Right cardiac atrium (tissue), 5 donors: Measurements from ENCODE around the gene CDH16. TPM values are rescaled to one million over a fixed set of nuclear protein-coding genes. Genes with fewer than 3 reads are reported as not detected.
"Not testable (repeated sequence)": the region's sequence is repeated elsewhere in the genome, so short reads cannot be mapped to it uniquely, and the experiment has no call there.

Experiments
- ATAC-seq, 2 donors: fragments of 200-7000 bp; cut with Tn5 transposase; one replicate each; pipeline versions ENCODE4 v1.8.0 to v1.9.1; 2020; ENCODE audit warnings: moderate library complexity in 2 of 2, mild to moderate bottlenecking in 1 of 2
- DNase-seq, 3 donors: peaks; one replicate each; pipeline ENCODE4 v3.0.0-alpha.2; 2020
- H3K27ac ChIP-seq: one replicate; pipeline ENCODE4 v1.5.1; 2013; ENCODE audit warnings: mild to moderate bottlenecking, low read length, control low read depth, moderate library complexity
- H3K27me3 ChIP-seq: one replicate; pipeline ENCODE4 v1.6.1; 2013; ENCODE audit not compliant: control insufficient read depth, insufficient read depth
- H3K4me1 ChIP-seq: one replicate; pipeline ENCODE4 v1.6.1; 2013; ENCODE audit warnings: low read length; ENCODE audit not compliant: control insufficient read depth, insufficient read depth
- H3K4me3 ChIP-seq: one replicate; pipeline ENCODE4 v1.5.1; 2013; ENCODE audit warnings: low read length, control low read depth
- H3K9me3 ChIP-seq: one replicate; pipeline ENCODE4 v1.6.1; 2013; ENCODE audit warnings: low read length; ENCODE audit not compliant: control insufficient read depth
- WGBS: extraction: QIAGEN DNeasy Blood & Tissue Kit; methylation state at CpG from one replicate; pipeline ENCODE4 v1.1.7; 2013; 5-methylcytosine and 5-hydroxymethylcytosine counted together
- intact Hi-C, 4 donors: fragments of 100-400 bp; cut with DNase I; formaldehyde crosslinking; loops; one replicate each; pipeline versions ENCODE4 v1.11.0 to v1.14.0; 2022 to 2023
- polyA plus RNA-seq: library from polyadenylated mRNA; stranded (reverse); fragments of 200-250 nt; gene quantifications from one replicate; pipeline ENCODE4 v1.2.3, GENCODE V29; 2013
- total RNA-seq, 4 donors: library from RNA; stranded (reverse); fragmentation: NEBNext Ultra II Directional; extraction: Animal tissue kit (Norgen Biotek cat#: 25700); gene quantifications; one replicate each; pipeline ENCODE4 v1.2.1, GENCODE V29; 2021
- donor health status: healthy with polysubstance abuse.
- donor health status: DM: no; HTN: yes; CAD: no.
- donor health status: DM: no; HTN: no; CAD: no.
- donor health status: DM: no; HTN: yes; CAD: no; lungs with severe emphysema.
- donor health status: DM: yes; HTN: yes; CAD: no.

CDH16 gene
- total and polyA plus RNA-seq, 5 donors: 0.38 to 0.97 (median 0.57) TPM

DNA sequence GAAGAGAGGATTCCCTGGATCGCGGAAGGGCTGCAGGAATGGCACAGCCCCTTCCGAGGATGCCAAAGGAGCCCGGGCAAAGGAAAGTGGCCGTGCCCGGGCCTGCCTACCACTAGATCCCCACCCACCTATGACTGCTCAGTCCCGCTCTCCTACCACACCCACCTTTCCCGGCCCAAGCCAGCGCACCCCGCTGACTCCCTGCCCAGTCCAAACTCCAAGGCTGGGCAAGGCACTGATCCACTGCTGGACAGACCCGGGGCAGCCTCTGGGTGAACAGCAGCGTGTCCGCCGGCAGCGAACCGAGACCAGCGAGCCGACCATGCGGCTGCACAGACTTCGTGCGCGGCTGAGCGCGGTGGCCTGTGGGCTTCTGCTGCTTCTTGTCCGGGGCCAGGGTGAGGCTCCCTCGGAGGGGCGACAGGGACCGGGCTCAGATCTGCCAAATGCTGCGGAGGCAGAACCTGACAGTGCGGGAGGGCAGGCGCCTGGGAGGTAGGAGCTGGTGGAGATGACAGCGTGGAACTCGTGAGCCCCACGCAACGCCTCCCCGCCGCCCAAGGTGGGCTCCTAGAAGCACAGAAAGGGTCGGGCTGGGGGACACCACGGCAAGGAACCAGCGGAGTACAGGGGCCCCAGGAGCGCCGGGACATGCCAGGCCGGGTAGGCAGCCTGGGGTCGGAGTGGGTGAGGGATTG, 16.8 kb upstream of the CDH16 start, which contains the start of gene CES2:
Gene CES2 (plus strand): TSS at position 203 of the 698 bp plus-strand sequence. CDS start 120 bp downstream, at position 323.
- H3K4me1 ChIP-seq: peaks cover 3% of the 10 kb centered on the region
- H3K4me3 ChIP-seq: peak within 1 kb of the TSS; percentile 62
- intact Hi-C loops: no loop called here
- WGBS: 21% methylated on average over 44 of the region's 44 CpGs
- ATAC-seq (peak; percentile 61 to 65), DNase-seq (peak; percentile 60 to 78 (median 74))
- no peaks in the 10 kb centered on the region for H3K27me3 ChIP-seq
- H3K27ac ChIP-seq: peak within 1 kb of the TSS; percentile 84
- no peaks in the 10 kb centered on the region for H3K9me3 ChIP-seq

DNA sequence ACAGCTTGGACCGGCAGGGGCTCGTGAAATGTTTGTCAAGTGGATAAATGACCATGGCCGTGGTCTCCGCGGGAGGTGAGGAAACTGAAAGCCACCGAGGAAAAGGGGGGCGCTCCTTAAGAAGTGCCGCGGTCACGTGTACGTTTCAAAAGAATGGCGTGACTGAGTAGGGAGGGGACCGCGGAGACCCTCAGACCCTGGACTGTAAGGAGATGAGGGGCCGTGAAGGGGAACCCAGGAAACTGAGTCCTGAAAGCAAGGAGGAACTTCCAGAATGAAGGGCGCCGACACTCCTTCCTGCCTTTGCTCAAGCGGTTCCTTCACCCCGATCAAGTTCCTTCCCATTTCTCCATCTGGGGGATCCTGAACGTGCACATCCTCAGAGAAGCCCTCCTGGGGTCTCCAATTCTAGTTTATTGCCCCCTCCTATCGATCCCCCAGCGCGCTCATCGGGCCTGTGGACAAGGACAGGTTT, 16.2 kb upstream of the CDH16 start:
- not testable (repeated sequence) for H3K9me3 ChIP-seq, ATAC-seq, H3K4me1 ChIP-seq, H3K27me3 ChIP-seq, DNase-seq
- Histone ChIP-seq H3K27ac (peak overlapping the region; percentile 84), H3K4me3 (peak overlapping the region; percentile 62)
- intact Hi-C loops: loop anchor here in 2 of 4 donors (5.0 kb wide), 1 partner anchor 38 kb away; no protein-coding TSS in a partner anchor
- under 1% methylated on average over 21 of the region's 24 CpGs for WGBS

DNA sequence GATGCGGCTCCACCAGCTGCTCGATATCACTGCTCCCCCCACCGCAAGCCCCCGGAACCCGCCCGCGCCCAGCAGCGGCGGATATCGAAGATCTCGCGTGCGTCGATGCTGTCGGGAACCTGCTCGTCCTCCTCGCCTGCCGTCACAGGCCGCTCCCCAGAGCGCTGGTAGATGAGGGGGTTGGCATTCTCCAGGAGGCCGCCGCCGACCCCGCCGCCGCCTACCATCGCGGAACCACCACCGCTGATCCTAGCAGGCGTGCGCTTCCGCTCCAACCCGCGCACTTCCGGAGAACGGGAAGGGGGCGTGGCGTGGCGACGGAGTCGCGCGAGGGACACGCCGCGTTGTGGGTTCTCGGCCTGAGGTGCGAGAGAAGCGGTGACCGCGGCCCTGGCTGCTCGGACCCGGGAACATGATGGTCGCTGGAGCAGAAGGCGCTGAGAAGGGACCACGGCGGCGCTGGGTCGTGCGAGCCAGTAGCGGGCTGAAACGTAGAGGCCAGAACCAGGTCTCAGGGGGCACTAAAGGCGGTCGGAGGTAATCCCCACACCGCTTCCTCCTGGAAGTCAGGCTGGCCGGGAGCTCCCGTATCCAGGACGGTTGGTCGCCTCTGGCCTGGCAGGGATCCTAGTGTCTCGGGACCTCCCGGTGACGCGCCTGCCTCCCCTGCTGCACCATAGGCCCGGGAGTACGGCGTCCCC, 15.6 kb upstream of the CDH16 start, which contains the start of gene CIAO2B:
Gene CIAO2B (minus strand): TSS at position 265 of the 701 bp plus-strand sequence. CDS start 38 bp downstream, at position 227.
- ATAC-seq (peak; percentile 86 to 87), DNase-seq (peak; percentile 91 to 97 (median 96))
- H3K4me3 ChIP-seq: peak within 1 kb of the TSS; percentile 62
- no peaks in the 10 kb centered on the region for H3K27me3 ChIP-seq
- H3K4me1 ChIP-seq: peaks cover 3% of the 10 kb centered on the region
- peak within 1 kb of the TSS; percentile 84 for H3K27ac ChIP-seq
- H3K9me3 ChIP-seq: no peaks in the 10 kb centered on the region
- intact Hi-C loops: loop anchor here in 2 of 4 donors (5.0 kb wide), 1 partner anchor 37 kb away; no protein-coding TSS in a partner anchor
- under 1% methylated on average over 76 of the region's 76 CpGs for WGBS

DNA sequence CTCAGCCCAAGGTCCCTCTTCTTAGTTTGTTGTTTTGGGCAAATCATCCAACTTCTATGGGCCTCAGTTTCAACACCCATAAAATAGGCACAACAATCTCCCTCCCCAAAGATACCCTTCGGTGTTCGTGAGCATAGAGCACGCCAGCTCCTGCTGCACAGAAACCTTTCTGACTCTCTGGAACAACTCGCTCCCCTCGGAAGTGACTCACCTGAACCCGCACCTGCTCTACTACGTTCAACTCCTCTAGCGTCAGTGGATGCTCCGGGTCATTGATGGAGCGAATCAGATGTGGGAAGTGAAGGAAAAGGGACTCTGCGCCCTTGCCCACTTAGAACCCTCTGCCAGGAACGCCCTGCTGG, 15.1 kb upstream of the CDH16 start:
- 2% methylated on average over 12 of the region's 12 CpGs for WGBS
- peak in 1 of 2 donors; percentile 2 for ATAC-seq

DNA sequence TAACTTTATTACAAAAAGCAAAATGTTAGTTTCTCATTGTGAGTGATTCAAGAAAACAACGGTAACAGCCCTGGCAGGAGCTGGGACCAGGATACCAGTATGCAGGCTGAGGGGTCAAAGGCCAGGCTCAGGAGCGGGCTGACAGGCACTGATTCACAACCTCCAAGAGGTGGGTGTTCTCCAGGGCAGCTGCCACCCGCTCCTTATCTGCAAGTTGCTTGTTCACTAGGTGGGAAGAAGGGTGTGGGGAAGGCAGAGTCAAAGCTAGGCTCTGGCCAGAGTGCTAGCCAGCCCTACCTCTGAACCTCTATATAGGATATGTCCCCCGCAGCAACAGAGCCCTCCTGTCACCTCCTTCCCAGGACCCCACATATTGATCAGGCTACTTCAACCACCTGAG, 13.4 kb upstream of the CDH16 start:
- WGBS: 86% methylated on average over 4 of the region's 4 CpGs
- Histone ChIP-seq H3K9me3 (no peaks in the 10 kb centered on the region), H3K27me3 (no peaks in the 10 kb centered on the region), H3K4me3 (no peak overlapping the region), H3K27ac (no peak overlapping the region), H3K4me1 (peaks cover 9% of the 10 kb centered on the region)
- ATAC-seq: no peak
- intact Hi-C loops: loop anchor here in 2 of 4 donors (5.0 kb wide), 1 partner anchor 35 kb away; no protein-coding TSS in a partner anchor
- peak in 1 of 3 donors; percentile 62 for DNase-seq

More for the DNA sequence above, 15.1 kb upstream of the CDH16 start:
- no peak for DNase-seq
- H3K27ac ChIP-seq: peak overlapping the region; percentile 83
- H3K4me3 ChIP-seq: peak overlapping the region; percentile 62
- peaks cover 3% of the 10 kb centered on the region for H3K4me1 ChIP-seq
- intact Hi-C loops: loop anchor here in 2 of 4 donors (5.0 kb wide), 1 partner anchor 36 kb away; no protein-coding TSS in a partner anchor
- no peaks in the 10 kb centered on the region for H3K9me3 ChIP-seq
- H3K27me3 ChIP-seq: no peaks in the 10 kb centered on the region

DNA sequence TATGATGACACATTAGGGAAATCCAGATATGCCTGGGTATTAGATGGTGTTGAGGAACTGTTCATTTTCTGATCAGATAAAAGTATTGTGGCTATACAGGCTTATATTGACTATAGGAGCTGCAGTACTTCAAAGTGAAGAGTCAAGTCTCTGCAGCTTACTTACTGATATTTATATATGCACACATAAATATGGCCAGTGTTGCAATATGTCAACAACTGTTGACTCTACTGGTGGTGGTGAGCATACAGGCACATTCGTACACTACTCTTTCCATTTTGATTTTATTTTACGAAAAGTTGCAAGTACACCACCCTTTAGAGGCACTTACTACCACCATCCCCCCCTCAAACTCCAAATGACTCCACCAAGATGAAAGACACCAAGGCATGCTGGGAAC, 13.0 kb upstream of the CDH16 start:
- ATAC-seq: no peak
- Histone ChIP-seq H3K4me3 (no peak overlapping the region), H3K27ac (no peak overlapping the region), H3K9me3 (no peaks in the 10 kb centered on the region), H3K4me1 (peaks cover 9% of the 10 kb centered on the region), H3K27me3 (no peaks in the 10 kb centered on the region)
- intact Hi-C loops: loop anchor here in 2 of 4 donors (5.0 kb wide), 1 partner anchor 34 kb away; no protein-coding TSS in a partner anchor
- WGBS: 87% methylated on average over 2 of the region's 2 CpGs
- no peak for DNase-seq

DNA sequence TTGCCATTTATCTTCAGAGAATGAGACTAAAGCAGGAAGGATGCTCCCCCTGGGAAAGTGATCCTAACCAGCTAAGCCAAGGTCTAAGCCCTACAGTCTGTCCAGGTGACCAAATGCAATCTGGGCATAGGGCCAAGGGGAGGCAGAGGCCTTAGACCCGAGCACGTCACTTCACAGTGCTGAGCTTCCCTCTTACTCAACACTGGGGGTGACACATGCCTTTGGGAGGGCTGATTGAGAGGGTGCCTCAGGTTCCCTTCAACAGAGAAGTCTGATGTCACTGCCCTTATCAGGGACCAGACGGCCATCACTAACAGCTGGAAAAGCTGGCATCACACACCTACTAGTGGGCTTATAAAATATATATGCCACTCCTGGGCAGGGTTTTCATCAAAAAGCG, 11.5 kb upstream of the CDH16 start:
- H3K27me3 ChIP-seq: no peaks in the 10 kb centered on the region
- peak in 2 of 3 donors; percentile 29 to 55 for DNase-seq
- intact Hi-C loops: loop anchor here in 2 of 4 donors (5.0 kb wide), 1 partner anchor 33 kb away; no protein-coding TSS in a partner anchor
- WGBS: 47% methylated on average over 4 of the region's 4 CpGs
- H3K4me1 ChIP-seq: peaks cover 9% of the 10 kb centered on the region
- H3K4me3 ChIP-seq: no peak overlapping the region
- H3K27ac ChIP-seq: peak overlapping the region; percentile 22
- no peaks in the 10 kb centered on the region for H3K9me3 ChIP-seq
- ATAC-seq: peak in 1 of 2 donors; percentile 1

DNA sequence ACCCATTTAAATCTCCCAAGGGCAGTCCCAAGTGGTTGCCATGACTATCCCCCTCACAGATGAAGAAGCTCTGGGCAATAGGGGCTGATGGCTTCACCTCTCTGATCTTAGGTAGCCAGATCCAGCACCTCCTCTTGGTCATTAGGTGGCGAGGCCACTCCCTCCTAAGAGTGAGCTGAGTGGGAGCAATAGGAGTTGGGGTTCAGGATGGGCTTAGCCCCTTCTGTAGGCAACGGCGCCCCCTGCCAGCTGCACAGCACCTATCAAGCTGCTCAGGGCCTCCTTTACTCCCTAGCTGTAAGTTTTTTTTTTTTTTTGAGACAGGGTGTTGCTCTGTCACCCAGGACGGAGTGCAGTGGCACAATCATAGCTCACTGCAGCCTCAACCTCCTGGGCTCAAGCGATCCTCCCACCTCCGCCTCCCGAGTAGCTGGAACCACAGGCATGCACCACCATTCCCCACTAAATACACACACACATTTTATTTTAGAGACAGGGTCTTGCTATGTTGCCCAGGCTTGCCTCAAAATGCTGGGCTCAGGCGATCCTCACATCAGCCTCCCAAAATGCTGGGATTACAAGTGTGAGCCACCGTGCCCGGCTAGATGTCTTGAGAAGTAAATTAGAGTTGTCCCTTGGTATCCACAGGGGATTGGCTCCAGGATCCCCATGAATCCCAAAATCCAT, 10.2 kb upstream of the CDH16 start:
- DNase-seq (peak in 1 of 3 donors; percentile 77), ATAC-seq (no peak)
- intact Hi-C loops: no loop called here
- Histone ChIP-seq H3K27ac (peak overlapping the region; percentile 55), H3K9me3 (no peaks in the 10 kb centered on the region), H3K27me3 (no peaks in the 10 kb centered on the region), H3K4me3 (no peak overlapping the region), H3K4me1 (peaks cover 9% of the 10 kb centered on the region)
- WGBS: 75% methylated on average over 10 of the region's 10 CpGs

DNA sequence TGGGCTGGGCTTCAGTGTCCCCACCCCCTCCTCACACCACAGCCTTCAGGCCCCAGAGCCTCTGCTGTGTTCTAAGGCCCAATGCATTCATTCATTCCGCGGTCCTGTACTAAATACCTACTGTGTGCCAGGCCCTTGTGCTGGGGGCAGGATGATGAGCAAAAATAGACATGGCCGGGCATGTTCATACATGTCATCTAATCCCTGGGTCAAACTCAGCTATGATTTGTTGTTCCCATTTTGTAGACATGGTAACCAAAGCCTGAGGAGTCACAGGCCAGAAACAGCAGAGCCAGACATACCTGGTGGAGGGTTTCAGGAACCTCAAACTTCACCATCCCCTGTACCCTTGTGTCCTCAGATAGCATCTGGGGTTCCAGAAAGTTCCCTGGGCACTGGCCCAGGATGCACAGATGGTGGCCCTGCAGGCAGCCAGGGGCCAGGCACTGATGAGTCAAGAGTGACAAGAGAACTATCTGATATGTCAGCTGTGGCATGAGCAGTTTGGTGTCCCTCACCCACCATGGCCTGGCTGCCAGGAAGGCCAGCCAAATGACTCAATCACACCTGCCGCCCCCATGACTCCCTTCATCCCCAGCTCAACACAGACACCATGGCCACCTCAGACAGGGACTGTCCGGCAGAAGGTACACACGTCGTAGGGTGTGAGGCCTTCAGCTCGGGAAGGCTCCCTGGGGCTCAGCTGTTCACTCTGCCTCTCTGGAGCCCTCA, 9.4 kb upstream of the CDH16 start:
- 70% methylated on average over 8 of the region's 8 CpGs for whole genome bisulfite sequencing
- Histone ChIP-seq H3K4me1 (peaks cover 6% of the 10 kb centered on the region), H3K4me3 (no peak overlapping the region), H3K27me3 (no peaks in the 10 kb centered on the region), H3K9me3 (no peaks in the 10 kb centered on the region), H3K27ac (peak overlapping the region; percentile 55)
- peak in 1 of 2 donors; percentile 12 for ATAC-seq
- DNase-seq: peak in 1 of 3 donors; percentile 68
- intact Hi-C loops: no loop called here

DNA sequence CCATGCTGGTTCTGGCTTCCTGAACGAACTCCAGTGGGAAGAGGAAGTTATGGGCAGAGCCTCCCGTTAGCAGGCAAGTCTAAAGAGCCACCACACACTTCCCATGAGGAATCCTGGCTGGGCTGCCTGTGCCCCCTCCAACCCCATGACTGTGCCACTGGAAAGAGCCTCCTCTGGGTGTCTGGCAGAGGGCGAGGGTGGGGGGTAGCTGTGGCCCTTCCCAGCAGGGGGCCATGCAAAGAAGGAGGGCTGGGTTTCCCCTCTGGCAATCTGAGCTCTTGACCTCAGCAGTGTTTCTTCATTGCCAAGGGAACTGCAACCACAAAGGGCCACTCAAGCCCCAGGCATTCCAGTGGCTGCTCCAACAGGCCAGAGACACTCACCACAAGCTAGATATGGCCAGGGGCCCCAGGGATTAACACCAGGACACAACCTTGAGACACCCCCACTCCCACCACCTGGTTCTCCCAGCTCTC, 8.3 kb upstream of the CDH16 start:
- ATAC-seq (peak; percentile 20 to 28), DNase-seq (peak; percentile 54 to 74 (median 70))
- H3K4me3 ChIP-seq: no peak overlapping the region
- H3K9me3 ChIP-seq: no peaks in the 10 kb centered on the region
- intact Hi-C loops: no loop called here
- 31% methylated on average over 3 of the region's 3 CpGs for WGBS
- H3K27me3 ChIP-seq: no peaks in the 10 kb centered on the region
- peaks cover 6% of the 10 kb centered on the region for H3K4me1 ChIP-seq
- H3K27ac ChIP-seq: peak overlapping the region; percentile 86
